H1 (cell line): Measurements from ENCODE around the gene SLC39A11. TPM values are rescaled to one million over a fixed set of nuclear protein-coding genes. Genes with fewer than 3 reads are reported as not detected.

ENCODE experiments used
- CTCF ChIA-PET: fragments of 300-600 bp; sonication (Branson Sonifier 250); formaldehyde crosslinking; loops from one replicate; lab custom pipeline; 2021; ENCODE audit not compliant: partially characterized antibody; lab: Charles Lee
- POLR2A ChIA-PET: fragments of 300-600 bp; sonication (Branson Sonifier 250); formaldehyde crosslinking; loops from one replicate; lab custom pipeline; 2021; ENCODE audit warnings: inconsistent platforms; ENCODE audit not compliant: partially characterized antibody; lab: Charles Lee
- DNase-seq, 2 experiments: peaks; one replicate each; pipeline versions ENCODE4 v3.0.0 to v3.0.0-alpha.2; 2010 to 2022; ENCODE audit warnings: low spot score in 2 of 2, low read depth in 1 of 2, mixed read lengths in 1 of 2
- FAIRE-seq: peaks from 2 replicates; lab custom pipeline; 2011; peaks lifted over from hg19 to GRCh38; lab: Jason Lieb, UNC
- H2AFZ ChIP-seq: 2 replicates; pipeline ENCODE4 v1.8.1; 2012; ENCODE audit warnings: low read length, inconsistent platforms
- H2AK5ac ChIP-seq: 2 replicates; pipeline ENCODE4 v1.6.1; 2013; ENCODE audit warnings: low read depth, low read length
- H2BK120ac ChIP-seq: replicated peaks from 2 replicates; pipeline ENCODE3; 2013; ENCODE audit warnings: low read depth, low read length, inconsistent platforms
- H2BK12ac ChIP-seq: 2 replicates; pipeline ENCODE4 v1.6.1; 2013; ENCODE audit warnings: low read depth, low read length
- H2BK15ac ChIP-seq: 2 replicates; pipeline ENCODE4 v1.6.1; 2013; ENCODE audit warnings: low read length
- H2BK20ac ChIP-seq: 2 replicates; pipeline ENCODE4 v1.6.1; 2013; ENCODE audit warnings: low read length
- H2BK5ac ChIP-seq: 2 replicates; pipeline ENCODE4 v1.6.1; 2013; ENCODE audit warnings: low read depth, low read length
- H3K14ac ChIP-seq: 2 replicates; pipeline ENCODE4 v1.6.1; 2013; ENCODE audit warnings: inconsistent platforms; ENCODE audit not compliant: insufficient read length
- H3K18ac ChIP-seq: 2 replicates; pipeline ENCODE4 v1.6.1; 2013; ENCODE audit warnings: low read length; ENCODE audit errors: extremely low read depth
- H3K23ac ChIP-seq: 2 replicates; pipeline ENCODE4 v1.6.1; 2013; ENCODE audit warnings: inconsistent platforms; ENCODE audit not compliant: insufficient read length
- H3K23me2 ChIP-seq: 2 replicates; pipeline ENCODE4 v1.6.1; 2013; ENCODE audit warnings: low read depth, low read length
- H3K27ac ChIP-seq: 2 replicates; pipeline ENCODE4 v1.6.1; 2011; ENCODE audit warnings: low read depth, low read length, inconsistent platforms
- H3K27me3 ChIP-seq, 4 experiments: replicated peaks in 1 of 4; 1 replicate in 1 of 4; 2 replicates in 3 of 4; pipeline versions ENCODE4 v1.6.1 to v1.8.1; 2011 to 2013; ENCODE audit warnings: low read length in 3 of 4, mild to moderate bottlenecking in 3 of 4, inconsistent platforms in 2 of 4, mixed read lengths in 2 of 4, moderate library complexity in 1 of 4; ENCODE audit not compliant: control insufficient read depth in 3 of 4, insufficient read depth in 3 of 4; ENCODE audit errors: extremely low read depth in 1 of 4
- H3K36me3 ChIP-seq, 4 experiments: 2 replicates each; pipeline versions ENCODE4 v1.6.1 to v1.8.1; 2011 to 2013; ENCODE audit warnings: mild to moderate bottlenecking in 4 of 4, low read length in 3 of 4, moderate library complexity in 2 of 4, control low read depth in 1 of 4, inconsistent platforms in 1 of 4; ENCODE audit not compliant: insufficient read depth in 4 of 4, control insufficient read depth in 2 of 4
- H3K4ac ChIP-seq: replicated peaks from 2 replicates; pipeline ENCODE3; 2013; ENCODE audit warnings: low read length, low read depth, mixed read lengths, inconsistent platforms; ENCODE audit not compliant: insufficient read length
- H3K4me1 ChIP-seq, 4 experiments: replicated peaks in 1 of 4; 1 replicate in 1 of 4; 2 replicates in 3 of 4; pipeline versions ENCODE4 v1.6.1 to v1.8.1; 2011 to 2013; ENCODE audit warnings: low read length in 3 of 4, inconsistent platforms in 2 of 4, mixed read lengths in 1 of 4; ENCODE audit not compliant: insufficient read depth in 4 of 4, control insufficient read depth in 3 of 4
- H3K4me2 ChIP-seq, 2 experiments: 2 replicates each; pipeline versions ENCODE4 v1.6.1 to v1.8.1; 2011 to 2013; ENCODE audit warnings: low read depth in 2 of 2, low read length in 2 of 2, control low read depth in 1 of 2, inconsistent platforms in 1 of 2, mild to moderate bottlenecking in 1 of 2; ENCODE audit not compliant: insufficient read depth in 1 of 2
- H3K4me3 ChIP-seq, 4 experiments: fragments of 200-600, 300-600 bp in 1 of 4; sonication (generic), shearing (Covaris generic), sonication (Bioruptor Twin) in 1 of 4; 2 replicates each; pipeline versions ENCODE4 v1.5.1 to v1.8.1; 2011 to 2016; ENCODE audit warnings: low read length in 4 of 4, low read depth in 3 of 4, control low read depth in 2 of 4, inconsistent platforms in 2 of 4, mild to moderate bottlenecking in 2 of 4, mixed read lengths in 1 of 4, moderate library complexity in 1 of 4; ENCODE audit not compliant: insufficient read depth in 2 of 4; ENCODE audit errors: extremely low read depth in 1 of 4
- H3K56ac ChIP-seq: replicated peaks from 2 replicates; pipeline ENCODE3; 2013; ENCODE audit warnings: low read depth, mild to moderate bottlenecking, mixed read lengths, low read length, inconsistent platforms; ENCODE audit not compliant: insufficient read length
- H3K79me1 ChIP-seq: 2 replicates; pipeline ENCODE4 v1.6.1; 2013; ENCODE audit warnings: low read depth, low read length, control low read depth
- H3K79me2 ChIP-seq, 2 experiments: 2 replicates each; pipeline versions ENCODE4 v1.6.1 to v1.8.1; 2012 to 2013; ENCODE audit warnings: low read length in 2 of 2, mild to moderate bottlenecking in 2 of 2, inconsistent platforms in 1 of 2; ENCODE audit not compliant: insufficient read depth in 2 of 2, control insufficient read depth in 1 of 2
- H3K9ac ChIP-seq, 4 experiments: replicated peaks in 1 of 4; 1 replicate in 1 of 4; 2 replicates in 3 of 4; pipeline versions ENCODE4 v1.6.1 to v1.8.1; 2011 to 2013; ENCODE audit warnings: low read depth in 3 of 4, low read length in 3 of 4, control low read depth in 2 of 4, mild to moderate bottlenecking in 2 of 4, moderate library complexity in 2 of 4, inconsistent platforms in 1 of 4; ENCODE audit errors: extremely low read depth in 1 of 4
- H3K9me3 ChIP-seq, 2 experiments: 2 replicates each; pipeline versions ENCODE4 v1.6.1 to v1.8.1; 2012 to 2013; ENCODE audit warnings: mild to moderate bottlenecking in 2 of 2, moderate library complexity in 2 of 2, control low read depth in 1 of 2, inconsistent platforms in 1 of 2, low read depth in 1 of 2, low read length in 1 of 2, mixed read lengths in 1 of 2; ENCODE audit not compliant: insufficient read depth in 2 of 2
- H4K20me1 ChIP-seq, 2 experiments: replicated peaks in 1 of 2; 2 replicates each; pipeline versions ENCODE3 to v1.8.1; 2011 to 2013; ENCODE audit warnings: inconsistent platforms in 2 of 2, low read length in 2 of 2, mild to moderate bottlenecking in 1 of 2; ENCODE audit not compliant: insufficient read depth in 2 of 2, control insufficient read depth in 1 of 2
- H4K5ac ChIP-seq: 2 replicates; pipeline ENCODE4 v1.6.1; 2013; ENCODE audit warnings: low read length, low read depth, mixed read lengths, inconsistent platforms; ENCODE audit not compliant: insufficient read length
- H4K8ac ChIP-seq: 2 replicates; pipeline ENCODE4 v1.8.0; 2013; ENCODE audit warnings: mild to moderate bottlenecking, moderate library complexity, low read length, inconsistent platforms; ENCODE audit not compliant: insufficient read depth; ENCODE audit errors: extremely low read depth
- H4K91ac ChIP-seq: replicated peaks from 2 replicates; pipeline ENCODE3; 2013; ENCODE audit warnings: low read length, mixed read lengths, inconsistent platforms; ENCODE audit not compliant: insufficient read length
- RNF2 ChIP-seq: fragments of 200-900, 300-1000 bp; sonication (generic); IDR thresholded peaks from 2 replicates; pipeline ENCODE4 v1.7.1; 2016; ENCODE audit warnings: borderline replicate concordance, low read depth, mild to moderate bottlenecking, antibody characterized with exemption, low read length; ENCODE audit not compliant: poor library complexity, severe bottlenecking; ENCODE audit errors: missing control alignments
- WGBS, 2 experiments: shearing (Covaris generic) in 1 of 2; methylation state at CpG; one replicate each; pipeline versions ENCODE4 v1.1.6 to v1.1.7; 2013 to 2015; ENCODE audit warnings: low lambda C conversion rate in 2 of 2, mixed read lengths in 2 of 2, inconsistent platforms in 1 of 2, low coverage in 1 of 2, missing lambda C conversion rate in 1 of 2; ENCODE audit not compliant: insufficient replicate concordance in 2 of 2, insufficient coverage in 1 of 2, insufficient read length in 1 of 2; ENCODE audit errors: extremely low coverage in 1 of 2, missing lambda C conversion rate in 1 of 2; 5-methylcytosine and 5-hydroxymethylcytosine counted together
- polyA plus RNA-seq, 7 experiments: library from polyadenylated mRNA; depleted of rRNA in 3 of 7; stranded (reverse) in 5 of 7; unstranded in 2 of 7; fragments of >200 nt in 5 of 7; fragments of 200-250 nt in 2 of 7; gene quantifications; 1 replicate in 5 of 7; 2 replicates in 1 of 7; 4 replicates in 1 of 7; pipeline versions ENCODE4 v1.2.1 to v1.2.3, GENCODE V29; 2011 to 2013; ENCODE audit warnings: missing spikeins in 2 of 7, mixed read lengths in 2 of 7
- total RNA-seq: library from RNA; stranded (reverse); fragmentation: NEBNext Ultra II Directional; extraction: Animal tissue kit (Norgen Biotek cat#: 25700); gene quantifications from 2 replicates; pipeline ENCODE4 v1.2.1, GENCODE V29; 2021

SLC39A11 gene
- total and polyA plus RNA-seq, 2 of the 8 experiments (the other 6 are each of a cell fraction or from before 2014, with no cell fraction given), result 12.2 to 19.6 TPM

GRCh38 chr17:72619976-72620650 is 472.4 kb downstream of the SLC39A11 start:
- FAIRE-seq, result no peak
- peaks cover 3 to 15% (median 9%) of the 10 kb centered on the region in 4 experiments; a peak in 6 of 7 replicates for H3K4me1 ChIP-seq

More at GRCh38 chr17:72619976-72620650, 472.4 kb downstream of the SLC39A11 start:
- H4K20me1 ChIP-seq, result no peaks in the 10 kb centered on the region
- H3K23ac ChIP-seq, result no peak overlapping the region
- no peaks in the 10 kb centered on the region for H3K9me3 ChIP-seq
- H2AFZ ChIP-seq, result no peak overlapping the region
- no peaks in the 10 kb centered on the region for H3K23me2 ChIP-seq
- H4K5ac ChIP-seq, result no peak overlapping the region
- no peaks in the 10 kb centered on the region for H3K36me3 ChIP-seq
- H3K4me2 ChIP-seq, result no peak overlapping the region
- no peaks in the 10 kb centered on the region for H3K79me2 ChIP-seq
- ChIA-PET POLR2A (no interaction called here), CTCF (interaction anchor here (1.0 to 1.4 kb wide), 5 partner anchors 10 to 108 kb away, joined by 3 to 6 read pairs (median 4); no protein-coding TSS in a partner anchor)
- no peaks in the 10 kb centered on the region for H3K79me1 ChIP-seq
- no peak overlapping the region for H2AK5ac ChIP-seq
- H2BK20ac ChIP-seq, result no peak overlapping the region
- H2BK12ac ChIP-seq, result no peak overlapping the region
- H3K9ac ChIP-seq, result no peak overlapping the region
- DNase-seq, result no peak
- no peak overlapping the region for H4K8ac ChIP-seq
- H3K18ac ChIP-seq, result no peak overlapping the region
- no peak for TF ChIP-seq RNF2
- WGBS, 2 experiments, result 87% methylated on average over 7 of the region's 7 CpGs; no CpG with 5 or more reads in 1 of the 2 experiments
- H3K27ac ChIP-seq, result no peak overlapping the region
- H3K14ac ChIP-seq, result no peak overlapping the region
- H3K56ac ChIP-seq, result no peak overlapping the region
- no peak overlapping the region for H3K4ac ChIP-seq
- H2BK120ac ChIP-seq, result no peak overlapping the region
- H2BK15ac ChIP-seq, result no peak overlapping the region
- no peak overlapping the region for H3K4me3 ChIP-seq
- no peak overlapping the region for H2BK5ac ChIP-seq
- no peak overlapping the region for H4K91ac ChIP-seq
- peaks cover 0 to 2% (median 0%) of the 10 kb centered on the region in 4 experiments; a peak in 2 of 7 replicates for H3K27me3 ChIP-seq
